H9 (cell line): ENCODE measurements around the gene MRPL55. TPM values are rescaled to one million over a fixed set of nuclear protein-coding genes. Genes with fewer than 3 reads are reported as not detected.

ENCODE experiments used
- DNase-seq: peaks from one replicate; pipeline ENCODE4 v3.0.0-alpha.2; 2017
- H2AFZ ChIP-seq: one replicate; pipeline ENCODE4 v1.6.1; 2013; ENCODE audit warnings: mild to moderate bottlenecking, low read length, control low read depth, moderate library complexity
- H2AK5ac ChIP-seq: 2 replicates; pipeline ENCODE4 v1.6.1; 2013; ENCODE audit warnings: low read length, control low read depth, mixed read lengths; ENCODE audit not compliant: insufficient read length
- H2BK120ac ChIP-seq: one replicate; pipeline ENCODE4 v1.6.1; 2013; ENCODE audit warnings: low read depth, mild to moderate bottlenecking, low read length, control low read depth, inconsistent platforms; ENCODE audit not compliant: poor library complexity, severe bottlenecking
- H2BK12ac ChIP-seq: 2 replicates; pipeline ENCODE4 v1.6.1; 2013; ENCODE audit warnings: low read length, control low read depth, mixed read lengths, low read depth; ENCODE audit not compliant: insufficient read length
- H2BK15ac ChIP-seq: 2 replicates; pipeline ENCODE4 v1.6.1; 2013; ENCODE audit warnings: low read depth, low read length, control low read depth
- H2BK20ac ChIP-seq: one replicate; pipeline ENCODE4 v1.6.1; 2013; ENCODE audit warnings: low read depth, mild to moderate bottlenecking, low read length, control low read depth, inconsistent platforms; ENCODE audit not compliant: poor library complexity, severe bottlenecking
- H2BK5ac ChIP-seq: 2 replicates; pipeline ENCODE4 v1.6.1; 2013; ENCODE audit warnings: low read length, control low read depth, mixed read lengths; ENCODE audit not compliant: insufficient read length
- H3K14ac ChIP-seq: 2 replicates; pipeline ENCODE4 v1.6.1; 2013; ENCODE audit warnings: low read length, control low read depth; ENCODE audit not compliant: insufficient read depth
- H3K18ac ChIP-seq: 2 replicates; pipeline ENCODE4 v1.6.1; 2013; ENCODE audit warnings: low read depth, mild to moderate bottlenecking, mixed read lengths, low read length, control low read depth; ENCODE audit not compliant: insufficient read length
- H3K23ac ChIP-seq: 2 replicates; pipeline ENCODE4 v1.6.1; 2013; ENCODE audit warnings: low read length, control low read depth, mixed read lengths, low read depth; ENCODE audit not compliant: insufficient read length
- H3K23me2 ChIP-seq: 2 replicates; pipeline ENCODE4 v1.6.1; 2013; ENCODE audit warnings: low read depth, mild to moderate bottlenecking, mixed read lengths, low read length, control low read depth; ENCODE audit not compliant: insufficient read length, poor library complexity, severe bottlenecking
- H3K27ac ChIP-seq: 2 replicates; pipeline ENCODE4 v1.5.1; 2013; ENCODE audit warnings: low read length, control low read depth, mixed read lengths, low read depth; ENCODE audit not compliant: insufficient read length
- H3K27me3 ChIP-seq: 2 replicates; pipeline ENCODE4 v1.6.1; 2013; ENCODE audit warnings: low read length, control low read depth, inconsistent platforms; ENCODE audit not compliant: insufficient read depth
- H3K4ac ChIP-seq: 2 replicates; pipeline ENCODE4 v1.6.1; 2013; ENCODE audit warnings: low read depth, mild to moderate bottlenecking, control low read depth, inconsistent platforms, low read length, moderate library complexity
- H3K4me1 ChIP-seq: 2 replicates; pipeline ENCODE4 v1.6.1; 2013; ENCODE audit warnings: low read length, control low read depth, inconsistent platforms; ENCODE audit not compliant: insufficient read depth
- H3K4me2 ChIP-seq: 2 replicates; pipeline ENCODE4 v1.6.1; 2013; ENCODE audit warnings: low read length, control low read depth, mixed read lengths; ENCODE audit not compliant: insufficient read length, insufficient read depth
- H3K56ac ChIP-seq: 2 replicates; pipeline ENCODE4 v1.6.1; 2013; ENCODE audit warnings: low read depth, mild to moderate bottlenecking, mixed read lengths, low read length, control low read depth; ENCODE audit not compliant: insufficient read length
- H3K79me1 ChIP-seq: 2 replicates; pipeline ENCODE4 v1.6.1; 2013; ENCODE audit warnings: low read depth, mild to moderate bottlenecking, moderate library complexity, low read length, control low read depth, inconsistent platforms; ENCODE audit not compliant: insufficient read depth, poor library complexity, severe bottlenecking
- H3K79me2 ChIP-seq: 2 replicates; pipeline ENCODE4 v1.6.1; 2013; ENCODE audit warnings: low read length, control low read depth, inconsistent platforms; ENCODE audit not compliant: insufficient read depth
- H3K9ac ChIP-seq: 2 replicates; pipeline ENCODE4 v1.6.1; 2013; ENCODE audit warnings: low read length, control low read depth, mixed read lengths; ENCODE audit not compliant: insufficient read length; ENCODE audit errors: extremely low read depth
- H3K9me3 ChIP-seq: one replicate; pipeline ENCODE4 v1.6.1; 2013; ENCODE audit warnings: low read depth, low read length, inconsistent platforms; ENCODE audit not compliant: control insufficient read depth
- H3T11ph ChIP-seq: one replicate; pipeline ENCODE4 v1.6.1; 2013; ENCODE audit warnings: mild to moderate bottlenecking, low read length, control low read depth, inconsistent platforms
- H4K20me1 ChIP-seq: one replicate; pipeline ENCODE4 v1.6.1; 2013; ENCODE audit not compliant: control insufficient read depth, insufficient read length, insufficient read depth
- H4K5ac ChIP-seq: 2 replicates; pipeline ENCODE4 v1.6.1; 2013; ENCODE audit warnings: low read depth, mild to moderate bottlenecking, mixed read lengths, low read length, control low read depth; ENCODE audit not compliant: insufficient read length
- H4K8ac ChIP-seq: replicated peaks from 2 replicates; pipeline ENCODE4 v1.6.1; 2013; ENCODE audit warnings: low read length, control low read depth, mixed read lengths, low read depth; ENCODE audit not compliant: insufficient read length
- H4K91ac ChIP-seq: 2 replicates; pipeline ENCODE4 v1.6.1; 2013; ENCODE audit warnings: low read depth, mild to moderate bottlenecking, moderate library complexity, mixed read lengths, low read length, control low read depth; ENCODE audit not compliant: insufficient read length
- H3K27ac Mint-ChIP-seq, 3 experiments: 2 replicates in 2 of 3; 3 replicates in 1 of 3; pipeline ENCODE4 v1.8.0; 2020 to 2021; ENCODE audit warnings: mixed read lengths in 3 of 3, mild to moderate bottlenecking in 1 of 3, moderate library complexity in 1 of 3
- H3K27me3 Mint-ChIP-seq: 2 replicates; pipeline ENCODE4 v1.8.0; 2021; ENCODE audit warnings: low read depth, mild to moderate bottlenecking, moderate library complexity, mixed read lengths
- H3K36me3 Mint-ChIP-seq, 3 experiments: 2 replicates in 2 of 3; 3 replicates in 1 of 3; pipeline ENCODE4 v1.8.0; 2020 to 2021; ENCODE audit warnings: low read depth in 3 of 3, mixed read lengths in 3 of 3; ENCODE audit not compliant: insufficient read depth in 1 of 3
- H3K4me1 Mint-ChIP-seq, 2 experiments: 2 replicates each; pipeline ENCODE4 v1.8.0; 2020; ENCODE audit warnings: mixed read lengths in 2 of 2
- H3K4me3 Mint-ChIP-seq, 2 experiments: 2 replicates in 1 of 2; 3 replicates in 1 of 2; pipeline ENCODE4 v1.8.0; 2020 to 2021; ENCODE audit warnings: mild to moderate bottlenecking in 2 of 2, mixed read lengths in 2 of 2, moderate library complexity in 1 of 2
- H3K9me3 Mint-ChIP-seq, 2 experiments: 2 replicates in 1 of 2; 3 replicates in 1 of 2; pipeline ENCODE4 v1.8.0; 2020; ENCODE audit warnings: mild to moderate bottlenecking in 2 of 2, mixed read lengths in 2 of 2, moderate library complexity in 1 of 2
- WGBS: extraction: QIAGEN DNeasy Blood & Tissue Kit; methylation state at CpG from one replicate; pipeline ENCODE4 v1.1.7; 2013; ENCODE audit warnings: missing lambda C conversion rate, low lambda C conversion rate, mixed read lengths; ENCODE audit not compliant: insufficient read length; ENCODE audit errors: extremely low coverage; 5-methylcytosine and 5-hydroxymethylcytosine counted together
- total RNA-seq: library from RNA; stranded (reverse); gene quantifications from 2 replicates; pipeline ENCODE4 v1.2.1, GENCODE V29; 2021
- TF ChIP-seq, protein P1 (sequence below): fragments of 200-600 bp; sonication (generic); conservative IDR thresholded peaks from 3 replicates; pipeline ENCODE4 v1.8.0; 2021; ENCODE audit warnings: antibody characterized with exemption, mild to moderate bottlenecking

The MRPL55 gene
- total RNA-seq, 1 experiment from 2014 or later, result 62.3 TPM

DNA sequence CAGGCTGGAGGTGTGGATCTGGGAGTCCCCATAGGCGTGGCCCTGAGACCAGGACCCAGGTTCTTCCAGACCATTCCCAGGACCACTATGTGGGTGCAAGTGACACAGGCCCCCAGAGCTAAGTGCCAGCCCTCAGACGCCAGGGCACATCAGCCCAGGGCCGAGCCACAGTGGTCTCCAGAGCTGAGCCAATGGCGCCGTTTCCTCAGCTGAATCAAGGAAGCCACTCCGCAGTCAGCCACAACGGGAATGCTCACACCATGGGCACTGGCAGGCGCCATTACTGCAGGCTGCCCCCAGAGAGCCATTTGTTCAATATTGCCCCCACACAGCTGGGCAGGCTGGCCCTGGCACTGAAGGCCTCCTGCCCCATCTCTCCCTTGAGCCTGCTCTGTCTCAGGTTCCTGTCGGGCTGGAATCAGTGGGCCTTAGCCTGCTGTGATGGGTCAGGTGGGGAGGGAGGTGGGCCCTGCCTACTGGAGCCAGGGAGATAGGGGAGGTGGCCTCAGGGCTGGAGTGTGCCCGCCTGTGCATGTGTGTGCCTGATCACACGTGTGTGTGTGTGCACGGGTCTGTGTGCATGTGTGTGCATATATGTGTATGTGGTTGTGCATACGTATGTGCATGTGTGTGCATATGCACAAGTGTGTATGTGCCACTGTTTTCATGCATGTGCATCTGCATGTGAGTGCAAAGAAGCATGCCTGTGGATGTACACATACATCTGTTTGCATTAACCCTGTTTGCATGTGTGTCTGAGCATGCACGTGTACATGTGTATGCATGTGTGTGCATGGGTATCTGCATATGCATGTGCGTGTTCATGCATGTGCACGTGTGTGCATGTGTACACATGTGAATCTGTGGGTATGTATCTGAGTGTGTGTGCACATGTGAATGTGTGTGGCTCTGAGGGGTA lies 46.8 kb upstream of the MRPL55 start:
- Mint-ChIP-seq H3K36me3 (no peaks in the 10 kb centered on the region), H3K27ac (no peak overlapping the region), H3K4me3 (no peak overlapping the region), H3K4me1 (peaks cover 3 to 5% of the 10 kb centered on the region in 2 experiments; a peak in 1 of 4 replicates), H3K27me3 (peaks cover 2% of the 10 kb centered on the region; the same call in 1 of the 2 replicates), H3K9me3 (no peaks in the 10 kb centered on the region)
- no peak overlapping the region for H3K14ac ChIP-seq
- no peak overlapping the region for H2BK120ac ChIP-seq
- H3K23me2 ChIP-seq, result no peaks in the 10 kb centered on the region
- no peak overlapping the region for H2AK5ac ChIP-seq
- H3K27me3 ChIP-seq, result no peaks in the 10 kb centered on the region; the same call in 1 of the 2 replicates
- H2BK5ac ChIP-seq, result no peak overlapping the region
- no peak overlapping the region for H4K91ac ChIP-seq
- peaks cover 3% of the 10 kb centered on the region for H4K20me1 ChIP-seq
- no peak overlapping the region for H4K5ac ChIP-seq
- no peaks in the 10 kb centered on the region for H3K79me1 ChIP-seq
- no peak overlapping the region for H3K18ac ChIP-seq
- H2BK20ac ChIP-seq, result no peak overlapping the region
- H2AFZ ChIP-seq, result no peak overlapping the region
- no peak overlapping the region for H3K27ac ChIP-seq
- WGBS, result no CpG with 5 or more reads among the region's 16 CpGs
- no peak overlapping the region for H3T11ph ChIP-seq
- no peaks in the 10 kb centered on the region for H3K79me2 ChIP-seq
- no peak overlapping the region for H4K8ac ChIP-seq
- no peak overlapping the region for H3K56ac ChIP-seq
- H3K9ac ChIP-seq, result no peak overlapping the region
- TF ChIP-seq, protein P1, sequence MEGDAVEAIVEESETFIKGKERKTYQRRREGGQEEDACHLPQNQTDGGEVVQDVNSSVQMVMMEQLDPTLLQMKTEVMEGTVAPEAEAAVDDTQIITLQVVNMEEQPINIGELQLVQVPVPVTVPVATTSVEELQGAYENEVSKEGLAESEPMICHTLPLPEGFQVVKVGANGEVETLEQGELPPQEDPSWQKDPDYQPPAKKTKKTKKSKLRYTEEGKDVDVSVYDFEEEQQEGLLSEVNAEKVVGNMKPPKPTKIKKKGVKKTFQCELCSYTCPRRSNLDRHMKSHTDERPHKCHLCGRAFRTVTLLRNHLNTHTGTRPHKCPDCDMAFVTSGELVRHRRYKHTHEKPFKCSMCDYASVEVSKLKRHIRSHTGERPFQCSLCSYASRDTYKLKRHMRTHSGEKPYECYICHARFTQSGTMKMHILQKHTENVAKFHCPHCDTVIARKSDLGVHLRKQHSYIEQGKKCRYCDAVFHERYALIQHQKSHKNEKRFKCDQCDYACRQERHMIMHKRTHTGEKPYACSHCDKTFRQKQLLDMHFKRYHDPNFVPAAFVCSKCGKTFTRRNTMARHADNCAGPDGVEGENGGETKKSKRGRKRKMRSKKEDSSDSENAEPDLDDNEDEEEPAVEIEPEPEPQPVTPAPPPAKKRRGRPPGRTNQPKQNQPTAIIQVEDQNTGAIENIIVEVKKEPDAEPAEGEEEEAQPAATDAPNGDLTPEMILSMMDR, result no peak
- H3K4me2 ChIP-seq, result no peak overlapping the region
- no peak overlapping the region for H2BK15ac ChIP-seq
- DNase-seq, result no peak
- H3K4me1 ChIP-seq, result no peaks in the 10 kb centered on the region
- no peak overlapping the region for H2BK12ac ChIP-seq
- H3K4ac ChIP-seq, result no peak overlapping the region
- H3K23ac ChIP-seq, result peak overlapping the region; percentile 79
- no peaks in the 10 kb centered on the region for H3K9me3 ChIP-seq
